Liver (tissue), 9 donors: ENCODE results near the gene ZNF366. TPM values are rescaled to one million over a fixed set of nuclear protein-coding genes. Genes with fewer than 3 reads are reported as not detected.

ENCODE experiments used
- DNase-seq: peaks from one replicate; pipeline ENCODE4 v3.0.0-alpha.2; 2017; ENCODE audit warnings: low spot score
- H3K27ac ChIP-seq, 2 donors: one replicate each; pipeline ENCODE4 v1.7.0; 2013; ENCODE audit warnings: inconsistent platforms in 2 of 2, low read length in 2 of 2, control low read depth in 1 of 2, low read depth in 1 of 2, mild to moderate bottlenecking in 1 of 2
- H3K27me3 ChIP-seq, 4 donors: one replicate each; pipeline versions ENCODE4 v1.6.1 to v1.7.0; 2013; ENCODE audit warnings: low read length in 3 of 4, inconsistent platforms in 1 of 4, mild to moderate bottlenecking in 1 of 4, moderate library complexity in 1 of 4; ENCODE audit not compliant: control insufficient read depth in 4 of 4, insufficient read depth in 4 of 4
- H3K36me3 ChIP-seq, 4 donors: one replicate each; pipeline versions ENCODE4 v1.6.1 to v1.7.0; 2013; ENCODE audit warnings: low read length in 3 of 4, mild to moderate bottlenecking in 3 of 4, low read depth in 1 of 4, moderate library complexity in 1 of 4; ENCODE audit not compliant: control insufficient read depth in 4 of 4, insufficient read depth in 3 of 4
- H3K4me1 ChIP-seq, 4 donors: one replicate each; pipeline versions ENCODE4 v1.6.1 to v1.7.0; 2013; ENCODE audit warnings: low read length in 3 of 4, mild to moderate bottlenecking in 3 of 4, moderate library complexity in 1 of 4; ENCODE audit not compliant: control insufficient read depth in 4 of 4, insufficient read depth in 4 of 4
- H3K4me3 ChIP-seq, 3 donors: one replicate each; pipeline versions ENCODE4 v1.6.1 to v1.7.0; 2013; ENCODE audit warnings: low read length in 3 of 3, control low read depth in 1 of 3, low read depth in 1 of 3, mild to moderate bottlenecking in 1 of 3
- H3K9ac ChIP-seq, 2 donors: one replicate each; pipeline ENCODE4 v1.7.0; 2013; ENCODE audit warnings: low read length in 2 of 2, mild to moderate bottlenecking in 2 of 2, moderate library complexity in 2 of 2, control low read depth in 1 of 2, low read depth in 1 of 2
- H3K9me3 ChIP-seq, 4 donors: one replicate each; pipeline versions ENCODE4 v1.6.1 to v1.7.0; 2013; ENCODE audit warnings: low read length in 3 of 4; ENCODE audit not compliant: control insufficient read depth in 4 of 4
- CTCF ChIP-seq: fragments of 150-350 bp; IDR thresholded peaks from 2 replicates; pipeline ENCODE4 v1.5.1; 2017; ENCODE audit warnings: improper control_type of control experiment, low read depth, low read length; ENCODE audit not compliant: missing input control
- FOXA1 ChIP-seq: IDR thresholded peaks from 2 replicates; pipeline ENCODE4 v1.6.1; 2016; ENCODE audit warnings: antibody characterized with exemption
- FOXA2 ChIP-seq: IDR thresholded peaks from 2 replicates; pipeline ENCODE4 v1.6.1; 2016; ENCODE audit warnings: antibody characterized with exemption
- GABPA ChIP-seq, 2 donors: IDR thresholded peaks in 1 of 2; conservative IDR thresholded peaks in 1 of 2; 2 replicates each; pipeline ENCODE4 v1.6.1; 2016; ENCODE audit warnings: antibody characterized with exemption in 2 of 2, mild to moderate bottlenecking in 1 of 2, moderate library complexity in 1 of 2
- HNF4A ChIP-seq, 2 donors: conservative IDR thresholded peaks; 2 replicates each; pipeline ENCODE4 v1.6.1; 2016; ENCODE audit warnings: antibody characterized with exemption in 2 of 2, mild to moderate bottlenecking in 2 of 2
- JUND ChIP-seq, 2 donors: IDR thresholded peaks; 2 replicates each; pipeline ENCODE4 v1.6.1; 2016; ENCODE audit warnings: antibody characterized with exemption in 2 of 2
- MAX ChIP-seq: IDR thresholded peaks from 2 replicates; pipeline ENCODE4 v1.6.1; 2016; ENCODE audit warnings: antibody characterized with exemption
- NR2F2 ChIP-seq: IDR thresholded peaks from 2 replicates; pipeline ENCODE4 v1.6.1; 2016; ENCODE audit warnings: antibody characterized with exemption
- REST ChIP-seq: IDR thresholded peaks from 2 replicates; pipeline ENCODE4 v1.6.1; 2016; ENCODE audit warnings: antibody characterized with exemption, mild to moderate bottlenecking
- SP1 ChIP-seq: IDR thresholded peaks from 2 replicates; pipeline ENCODE4 v1.6.1; 2018; ENCODE audit warnings: antibody characterized with exemption, mild to moderate bottlenecking
- TAF1 ChIP-seq: conservative IDR thresholded peaks from 2 replicates; pipeline ENCODE4 v1.6.1; 2016; ENCODE audit warnings: antibody characterized with exemption, mild to moderate bottlenecking
- YY1 ChIP-seq: IDR thresholded peaks from 2 replicates; pipeline ENCODE4 v1.6.1; 2016; ENCODE audit warnings: antibody characterized with exemption, mild to moderate bottlenecking
- WGBS: extraction: QIAGEN DNeasy Blood & Tissue Kit; methylation state at CpG from one replicate; pipeline ENCODE4 v1.1.7; 2013; 5-methylcytosine and 5-hydroxymethylcytosine counted together
- polyA plus RNA-seq, 2 donors: library from polyadenylated mRNA; stranded (reverse) in 1 of 2; unstranded in 1 of 2; fragments of 200-250 nt in 1 of 2; fragments of >200 nt in 1 of 2; fragmentation: Nextera tagmentation in 1 of 2; extraction: Ambion mirVana in 1 of 2; gene quantifications; one replicate each; pipeline versions ENCODE4 v1.2.1 to v1.2.3, GENCODE V29; 2013 to 2015
- total RNA-seq, 2 donors: library from RNA; depleted of rRNA; stranded (reverse); fragments of >200 nt; gene quantifications; one replicate each; pipeline ENCODE4 v1.2.3, GENCODE V29; 2014
- TF ChIP-seq, protein P1 (sequence below): IDR thresholded peaks from 2 replicates; pipeline ENCODE4 v1.6.1; 2016; ENCODE audit warnings: antibody characterized with exemption
- TF ChIP-seq, protein P2 (sequence below): IDR thresholded peaks from 2 replicates; pipeline ENCODE4 v1.6.1; 2016; ENCODE audit warnings: antibody characterized with exemption
- donor health status: healthy.
- donor health status: healthy.
- donor health status: healthy.
- donor health status: healthy.
- donor health status: healthy.

ZNF366 gene
- total and polyA plus RNA-seq, 4 donors, result 0.71 to 1.0 (median 0.75) TPM

GRCh38 chr5:72467461-72467860 lies 39.7 kb downstream of the ZNF366 start:
- H3K4me3 ChIP-seq, result no peak overlapping the region
- no peak overlapping the region for H3K27ac ChIP-seq
- no peaks in the 10 kb centered on the region for H3K27me3 ChIP-seq
- WGBS, result 85% methylated on average over 2 of the region's 2 CpGs
- TF ChIP-seq JUND (IDR thresholded peaks at IDR 0.05), result no peak
- no peak for TF ChIP-seq NR2F2
- no peak for TF ChIP-seq GABPA (IDR thresholded peaks at IDR 0.05 in 1 of 2, conservative IDR thresholded peaks at IDR 0.05 in 1 of 2)
- TF ChIP-seq HNF4A (conservative IDR thresholded peaks at IDR 0.05), result no peak
- TF ChIP-seq REST, result no peak
- TF ChIP-seq FOXA2, result no peak
- TF ChIP-seq FOXA1, result no peak
- no peak for TF ChIP-seq SP1
- TF ChIP-seq TAF1, result no peak
- TF ChIP-seq, protein P1, sequence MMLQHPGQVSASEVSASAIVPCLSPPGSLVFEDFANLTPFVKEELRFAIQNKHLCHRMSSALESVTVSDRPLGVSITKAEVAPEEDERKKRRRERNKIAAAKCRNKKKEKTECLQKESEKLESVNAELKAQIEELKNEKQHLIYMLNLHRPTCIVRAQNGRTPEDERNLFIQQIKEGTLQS, result no peak
- TF ChIP-seq, protein P2, sequence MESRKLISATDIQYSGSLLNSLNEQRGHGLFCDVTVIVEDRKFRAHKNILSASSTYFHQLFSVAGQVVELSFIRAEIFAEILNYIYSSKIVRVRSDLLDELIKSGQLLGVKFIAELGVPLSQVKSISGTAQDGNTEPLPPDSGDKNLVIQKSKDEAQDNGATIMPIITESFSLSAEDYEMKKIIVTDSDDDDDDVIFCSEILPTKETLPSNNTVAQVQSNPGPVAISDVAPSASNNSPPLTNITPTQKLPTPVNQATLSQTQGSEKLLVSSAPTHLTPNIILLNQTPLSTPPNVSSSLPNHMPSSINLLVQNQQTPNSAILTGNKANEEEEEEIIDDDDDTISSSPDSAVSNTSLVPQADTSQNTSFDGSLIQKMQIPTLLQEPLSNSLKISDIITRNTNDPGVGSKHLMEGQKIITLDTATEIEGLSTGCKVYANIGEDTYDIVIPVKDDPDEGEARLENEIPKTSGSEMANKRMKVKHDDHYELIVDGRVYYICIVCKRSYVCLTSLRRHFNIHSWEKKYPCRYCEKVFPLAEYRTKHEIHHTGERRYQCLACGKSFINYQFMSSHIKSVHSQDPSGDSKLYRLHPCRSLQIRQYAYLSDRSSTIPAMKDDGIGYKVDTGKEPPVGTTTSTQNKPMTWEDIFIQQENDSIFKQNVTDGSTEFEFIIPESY, result no peak
- no peak for TF ChIP-seq CTCF
- TF ChIP-seq YY1, result no peak
- no peak for TF ChIP-seq MAX
- H3K4me1 ChIP-seq, result no peaks in the 10 kb centered on the region
- DNase-seq, result no peak
- H3K9ac ChIP-seq, result no peak overlapping the region
- no peaks in the 10 kb centered on the region for H3K9me3 ChIP-seq
- no peaks in the 10 kb centered on the region for H3K36me3 ChIP-seq
